AG10803 (cell line): ENCODE data around the gene CLDN8.
A peak's percentile ranks its signal among the peaks of the same experiment; 100 is the strongest.

ENCODE experiments used
- DNase-seq: peaks from one replicate; pipeline ENCODE4 v3.0.0; 2010; ENCODE audit warnings: low read depth
- H3K4me3 ChIP-seq: 2 replicates; pipeline ENCODE4 v1.5.1; 2011; ENCODE audit warnings: mild to moderate bottlenecking, low read length, control low read depth
- CTCF ChIP-seq: conservative IDR thresholded peaks from 2 replicates; pipeline ENCODE4 v1.5.1; 2011; ENCODE audit warnings: mild to moderate bottlenecking, low read length, control low read depth, inconsistent platforms

Gene CLDN8

DNA sequence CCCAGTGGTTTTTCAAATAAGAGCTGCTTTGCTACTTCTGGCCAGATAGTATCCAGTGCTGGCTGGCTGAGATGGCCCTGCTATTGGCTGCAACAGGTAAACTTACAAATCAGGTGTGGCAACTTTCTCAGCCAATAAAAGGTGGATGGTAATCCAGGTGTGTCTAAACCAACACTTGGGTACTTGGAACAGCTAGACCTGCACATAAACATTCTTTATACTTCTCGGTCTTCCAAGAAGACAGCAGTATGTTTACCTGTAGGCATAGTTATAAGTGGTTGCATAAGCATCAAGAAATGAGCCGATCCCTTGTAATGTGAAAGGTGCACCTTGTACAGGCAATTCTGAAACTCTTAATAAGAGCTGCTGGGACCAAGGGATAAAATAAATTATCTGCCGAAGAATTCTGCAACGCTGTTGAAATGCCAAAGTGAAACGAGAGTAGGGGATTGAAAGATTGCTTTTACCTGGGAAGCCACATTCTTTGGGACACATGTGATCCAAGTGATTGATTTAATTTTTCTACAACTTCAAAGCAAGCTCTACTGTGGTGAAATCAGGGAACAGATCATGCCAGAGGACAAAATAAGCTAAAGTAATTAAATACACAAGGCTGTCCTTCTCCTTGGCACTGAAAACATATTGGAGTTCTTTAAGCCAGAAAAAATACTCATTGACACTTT lies at the start of gene CLDN8:
Gene CLDN8 (minus strand): TSS at position 57 of the 683 bp plus-strand sequence. CDS start 172 bp downstream, outside the sequence.
- no peak for DNase-seq
- no peak within 1 kb of the TSS for H3K4me3 ChIP-seq
- no peak for TF ChIP-seq CTCF

- TF ChIP-seq CTCF = peak; percentile 26; the same call in 1 of the 2 replicates
- peak; percentile 13 for DNase-seq
- H3K4me3 ChIP-seq = no peak overlapping the region
These were observed 41.9 kb upstream of the CLDN8 start for GRCh38 chr21:30257773-30258172.

DNA sequence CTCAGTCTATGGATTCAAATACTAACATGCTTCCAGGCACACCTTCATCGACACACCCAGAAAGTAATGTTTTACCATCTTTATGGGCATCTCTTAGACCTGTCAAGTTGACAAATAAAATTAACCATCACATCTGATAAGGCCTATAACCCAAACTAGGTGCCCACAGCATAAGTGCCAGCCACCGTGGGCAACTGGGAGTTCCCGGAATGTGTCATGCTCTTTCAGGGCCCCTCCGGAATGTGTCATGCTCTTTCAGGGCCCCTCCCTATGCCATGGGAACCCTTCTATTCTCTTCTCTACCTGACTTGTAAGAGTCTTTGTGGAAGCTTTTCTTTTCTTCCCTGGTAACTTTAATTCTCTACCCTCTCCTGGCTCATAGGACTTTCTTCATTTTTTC lies 40.2 kb upstream of the CLDN8 start:
- no peak for TF ChIP-seq CTCF
- DNase-seq = no peak
- H3K4me3 ChIP-seq = no peak overlapping the region

DNA sequence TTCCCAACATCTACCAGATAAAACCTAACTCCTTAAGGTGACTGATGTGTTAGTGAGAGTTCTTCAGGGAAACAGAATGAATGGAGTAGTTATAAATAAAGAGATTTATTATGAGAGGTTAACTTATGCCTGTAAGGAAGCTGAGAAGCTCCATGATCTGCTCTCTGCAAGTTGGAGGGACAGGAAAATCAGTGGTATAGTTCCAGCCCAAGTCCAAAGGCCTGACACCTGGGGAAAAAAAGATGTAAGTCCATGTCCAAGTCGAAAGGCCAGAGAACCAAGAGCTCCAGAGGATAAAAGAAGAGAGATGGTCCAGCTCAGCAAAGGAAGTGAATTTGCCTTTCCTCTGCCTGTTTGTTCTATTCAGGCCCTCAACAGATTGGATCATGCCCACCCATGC lies 39.8 kb upstream of the CLDN8 start:
- no peak overlapping the region for H3K4me3 ChIP-seq
- DNase-seq = no peak
- no peak for TF ChIP-seq CTCF

DNA sequence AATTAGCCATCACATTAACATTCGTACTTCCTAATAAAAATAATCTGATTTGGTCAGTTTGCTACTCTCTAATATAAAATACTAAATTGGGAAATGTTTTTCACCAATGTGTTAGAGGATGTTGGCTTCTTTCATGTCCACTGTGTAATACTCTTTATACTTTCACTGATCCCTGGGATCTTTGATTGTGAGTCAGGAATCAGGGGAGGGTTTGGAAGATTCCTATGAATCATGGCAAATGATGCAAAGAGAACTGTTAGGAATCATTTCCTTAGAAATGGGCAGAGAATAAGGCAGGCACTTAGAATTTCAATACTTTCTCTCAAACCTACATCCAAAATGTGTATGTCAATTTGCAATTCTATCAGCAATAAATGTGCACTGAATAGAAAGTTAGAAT lies 35.9 kb upstream of the CLDN8 start:
- H3K4me3 ChIP-seq = no peak overlapping the region
- TF ChIP-seq CTCF = no peak
- DNase-seq = no peak

GRCh38 chr21:30249936-30250335 lies 34.0 kb upstream of the CLDN8 start:
- TF ChIP-seq CTCF = no peak
- H3K4me3 ChIP-seq = no peak overlapping the region
- DNase-seq = no peak

GRCh38 chr21:30248844-30249243 lies 32.9 kb upstream of the CLDN8 start:
- DNase-seq = no peak
- no peak overlapping the region for H3K4me3 ChIP-seq
- TF ChIP-seq CTCF = no peak
